SH-SY5Y (cell line): ENCODE measurements around the gene SPPL3.

Experiments
- GATA2 ChIP-seq: IDR thresholded peaks from 2 replicates; pipeline ENCODE4 v1.6.1; 2011; ENCODE audit warnings: mild to moderate bottlenecking, low read depth, low read length
- GATA3 ChIP-seq: IDR thresholded peaks from 2 replicates; pipeline ENCODE4 v1.6.1; 2011; ENCODE audit warnings: low read depth, mild to moderate bottlenecking, low read length, moderate library complexity

DNA sequence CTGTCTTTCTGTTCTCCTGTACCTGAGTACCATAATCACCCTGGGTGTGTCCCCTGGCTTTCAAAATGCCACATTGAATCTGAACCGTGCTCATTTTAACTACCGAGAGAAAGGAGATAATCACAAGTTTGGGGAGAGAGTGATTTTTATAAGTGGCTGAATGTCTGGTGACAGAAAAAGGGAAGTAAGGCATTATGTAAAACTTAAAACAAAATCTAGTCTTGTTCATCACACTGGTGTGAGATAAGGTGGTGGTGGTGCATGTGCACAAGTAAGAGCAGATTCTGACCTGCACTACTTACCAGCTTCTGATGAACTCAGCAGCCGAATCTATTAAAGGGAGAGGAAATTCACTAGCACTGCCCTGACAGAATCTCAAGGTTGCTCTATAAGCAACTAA is 56.3 kb downstream of the SPPL3 start:
- TF ChIP-seq GATA2 (no peak), GATA3 (no peak)
